ENCODE results near the gene BBS9.

Gene BBS9

DNA sequence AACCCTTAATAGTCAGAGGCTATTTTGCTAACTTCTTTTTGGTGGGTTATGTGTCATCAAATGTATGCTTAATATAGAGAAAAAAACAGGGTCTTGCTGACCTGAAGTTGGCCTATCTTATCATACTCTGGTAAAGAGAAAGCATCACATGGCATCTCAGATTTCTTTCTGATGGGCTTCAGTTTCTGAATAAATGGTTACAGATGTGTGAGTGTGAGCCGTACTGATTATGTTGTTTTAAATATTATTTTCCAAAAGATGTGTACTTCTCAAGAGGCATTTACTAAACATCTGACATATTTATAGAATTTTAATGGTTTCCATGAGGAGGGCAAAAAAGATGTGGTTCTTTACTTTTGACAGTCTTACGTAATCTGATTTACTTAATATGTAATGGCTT, 28.4 kb downstream of the BBS9 start:
- H3K27ac ChIP-seq = no peak overlapping the region
- DNase-seq (ENCODE audit: low spot score) = no peak
- ChIA-PET POLR2A (ENCODE audit: low non-redundant PET) (no interaction called here), CTCF (no interaction called here)
- TF ChIP-seq CTCF (conservative IDR thresholded peaks at IDR 0.05; ENCODE audit: low read depth) = no peak

GRCh38 chr7:33177876-33178275, 48.5 kb downstream of the BBS9 start:
- no peak overlapping the region for H3K27ac ChIP-seq
- no peak for TF ChIP-seq CTCF (conservative IDR thresholded peaks at IDR 0.05; ENCODE audit: low read depth)
- ChIA-PET CTCF (interaction anchor here (0.5 kb wide), 1 partner anchor 754 kb away, joined by 4 read pairs; no protein-coding TSS in a partner anchor), POLR2A (ENCODE audit: low non-redundant PET) (no interaction called here)
- no peak for DNase-seq (ENCODE audit: low spot score)

GRCh38 chr7:33179519-33179918, 50.2 kb downstream of the BBS9 start:
- TF ChIP-seq CTCF (conservative IDR thresholded peaks at IDR 0.05; ENCODE audit: low read depth) = no peak
- DNase-seq (ENCODE audit: low spot score) = no peak
- no peak overlapping the region for H3K27ac ChIP-seq
- ChIA-PET CTCF (no interaction called here), POLR2A (ENCODE audit: low non-redundant PET) (no interaction called here)

DNA sequence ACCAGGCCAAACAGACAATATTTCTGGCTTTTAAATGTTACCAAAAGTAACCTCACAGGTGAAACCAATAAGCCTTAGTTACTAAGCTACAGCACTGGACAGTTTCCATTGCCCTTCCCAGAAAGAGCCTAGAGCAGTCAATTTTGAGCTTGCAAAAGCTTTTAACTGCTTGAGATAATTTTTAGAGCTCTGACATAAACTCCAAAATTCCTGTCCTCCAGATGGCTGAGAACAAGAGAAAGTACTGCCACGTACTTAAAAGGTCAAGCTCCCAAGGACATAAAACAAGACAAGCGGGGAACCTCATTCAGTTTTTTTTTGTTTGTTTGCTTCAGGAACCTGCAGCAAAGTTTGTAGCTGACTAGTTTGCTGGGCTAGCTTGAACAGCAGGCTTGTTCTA, 54.1 kb downstream of the BBS9 start:
- no peak for TF ChIP-seq CTCF (conservative IDR thresholded peaks at IDR 0.05; ENCODE audit: low read depth)
- ChIA-PET POLR2A (ENCODE audit: low non-redundant PET) (no interaction called here), CTCF (interaction anchor here (0.7 kb wide), 2 partner anchors 82 to 1961 kb away, joined by 3 read pairs; no protein-coding TSS in a partner anchor)
- DNase-seq (ENCODE audit: low spot score) = no peak
- H3K27ac ChIP-seq = no peak overlapping the region

- CTCF ChIA-PET = interaction anchor here (0.6 to 0.8 kb wide), 7 partner anchors 10 to 970 kb away, joined by 3 to 4 read pairs (median 3); no protein-coding TSS in a partner anchor
Measured at GRCh38 chr7:33184828-33185227, 55.5 kb downstream of the BBS9 start.

GRCh38 chr7:33185786-33186185, 56.4 kb downstream of the BBS9 start:
- no peak overlapping the region for H3K27ac ChIP-seq
- peak; percentile 83 for TF ChIP-seq CTCF (conservative IDR thresholded peaks at IDR 0.05; ENCODE audit: low read depth)
- ChIA-PET POLR2A (ENCODE audit: low non-redundant PET) (no interaction called here), CTCF (interaction anchor here (0.6 to 1.0 kb wide), 8 partner anchors 14 to 754 kb away, joined by 3 to 4 read pairs (median 3); no protein-coding TSS in a partner anchor)
- DNase-seq (ENCODE audit: low spot score) = peak; percentile 43

More at GRCh38 chr7:33184828-33185227, 55.5 kb downstream of the BBS9 start:
- POLR2A ChIA-PET (ENCODE audit: low non-redundant PET) = no interaction called here
- no peak for DNase-seq (ENCODE audit: low spot score)
- TF ChIP-seq CTCF (conservative IDR thresholded peaks at IDR 0.05; ENCODE audit: low read depth) = no peak
- H3K27ac ChIP-seq = no peak overlapping the region
